Thoracic aorta (tissue), 2 donors: Measurements from ENCODE around the gene RSPH1. TPM values are rescaled to one million over a fixed set of nuclear protein-coding genes. Genes with fewer than 3 reads are reported as not detected.

ENCODE experiments used
- ATAC-seq: fragments of 150-250 bp; one replicate; pipeline ENCODE4 v1.8.0; 2017; ENCODE audit warnings: low read depth; ENCODE audit not compliant: insufficient number of reproducible peaks, low FRiP score
- DNase-seq: peaks from one replicate; pipeline ENCODE4 v3.0.0-alpha.2; 2020; ENCODE audit warnings: low spot score
- H3K27ac ChIP-seq, 2 donors: fragments of 200-600 bp; sonication (generic); 1 replicate in 1 of 2; 2 replicates in 1 of 2; pipeline ENCODE4 v1.5.1; 2016; ENCODE audit warnings: mild to moderate bottlenecking in 2 of 2, moderate library complexity in 2 of 2
- H3K27me3 ChIP-seq: fragments of 200-600 bp; sonication (generic); replicated peaks from 2 replicates; pipeline ENCODE4 v1.6.0; 2016; ENCODE audit warnings: mild to moderate bottlenecking; ENCODE audit not compliant: insufficient read depth
- H3K36me3 ChIP-seq: fragments of 200-600 bp; sonication (generic); one replicate; pipeline ENCODE4 v1.5.1; 2016
- H3K4me1 ChIP-seq, 2 donors: fragments of 200-600 bp; sonication (generic); 1 replicate in 1 of 2; 2 replicates in 1 of 2; pipeline versions ENCODE4 v1.5.1 to v1.6.0; 2016; ENCODE audit warnings: low read depth in 2 of 2, mild to moderate bottlenecking in 1 of 2; ENCODE audit not compliant: control insufficient read depth in 1 of 2
- H3K4me3 ChIP-seq: fragments of 200-600 bp; sonication (generic); 2 replicates; pipeline ENCODE4 v1.5.1; 2016; ENCODE audit warnings: mild to moderate bottlenecking
- H3K9me3 ChIP-seq: fragments of 200-600 bp; sonication (generic); 2 replicates; pipeline ENCODE4 v1.5.1; 2016
- total RNA-seq, 2 donors: library from RNA; depleted of rRNA; stranded (reverse); fragments of >200 nt; gene quantifications; one replicate each; pipeline versions ENCODE4 v1.1.0 to v1.2.3, GENCODE V29; 2016
- TF ChIP-seq, protein P1 (sequence below): fragments of 200-600 bp; sonication (generic); IDR thresholded peaks from one replicate; pipeline ENCODE4 v1.5.1; 2019; ENCODE audit warnings: antibody characterized with exemption

RSPH1 gene
- total RNA-seq, 2 donors from 2014 or later, result 0.27 TPM; not detected in 1

DNA sequence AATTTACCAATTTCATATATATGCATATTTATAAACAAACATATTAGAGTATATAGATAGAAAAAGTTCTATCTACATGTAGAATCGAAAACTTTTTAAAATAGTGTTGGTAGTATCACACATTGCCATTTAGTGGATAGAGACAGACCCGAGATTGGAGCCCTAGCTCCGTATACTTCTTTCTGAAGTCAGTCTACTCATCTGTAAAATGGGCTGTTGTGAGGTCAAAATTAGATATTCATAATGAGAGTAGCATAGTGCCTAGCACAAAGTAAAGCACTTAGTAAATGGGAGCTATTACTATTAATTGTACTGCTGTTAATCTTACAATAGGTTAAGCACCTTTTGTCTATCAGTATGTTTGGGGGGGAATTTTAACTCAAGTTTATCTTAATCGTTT lies 4.2 kb upstream of the RSPH1 start:
- TF ChIP-seq, protein P1, sequence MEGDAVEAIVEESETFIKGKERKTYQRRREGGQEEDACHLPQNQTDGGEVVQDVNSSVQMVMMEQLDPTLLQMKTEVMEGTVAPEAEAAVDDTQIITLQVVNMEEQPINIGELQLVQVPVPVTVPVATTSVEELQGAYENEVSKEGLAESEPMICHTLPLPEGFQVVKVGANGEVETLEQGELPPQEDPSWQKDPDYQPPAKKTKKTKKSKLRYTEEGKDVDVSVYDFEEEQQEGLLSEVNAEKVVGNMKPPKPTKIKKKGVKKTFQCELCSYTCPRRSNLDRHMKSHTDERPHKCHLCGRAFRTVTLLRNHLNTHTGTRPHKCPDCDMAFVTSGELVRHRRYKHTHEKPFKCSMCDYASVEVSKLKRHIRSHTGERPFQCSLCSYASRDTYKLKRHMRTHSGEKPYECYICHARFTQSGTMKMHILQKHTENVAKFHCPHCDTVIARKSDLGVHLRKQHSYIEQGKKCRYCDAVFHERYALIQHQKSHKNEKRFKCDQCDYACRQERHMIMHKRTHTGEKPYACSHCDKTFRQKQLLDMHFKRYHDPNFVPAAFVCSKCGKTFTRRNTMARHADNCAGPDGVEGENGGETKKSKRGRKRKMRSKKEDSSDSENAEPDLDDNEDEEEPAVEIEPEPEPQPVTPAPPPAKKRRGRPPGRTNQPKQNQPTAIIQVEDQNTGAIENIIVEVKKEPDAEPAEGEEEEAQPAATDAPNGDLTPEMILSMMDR, result no peak
- no peaks in the 10 kb centered on the region for H3K27me3 ChIP-seq
- no peaks in the 10 kb centered on the region for H3K36me3 ChIP-seq
- ATAC-seq (no peak), DNase-seq (no peak)
- peaks cover 0 to 12% of the 10 kb centered on the region in 2 donors for H3K4me1 ChIP-seq
- no peak overlapping the region for H3K27ac ChIP-seq
- H3K4me3 ChIP-seq, result no peak overlapping the region
- no peaks in the 10 kb centered on the region for H3K9me3 ChIP-seq

DNA sequence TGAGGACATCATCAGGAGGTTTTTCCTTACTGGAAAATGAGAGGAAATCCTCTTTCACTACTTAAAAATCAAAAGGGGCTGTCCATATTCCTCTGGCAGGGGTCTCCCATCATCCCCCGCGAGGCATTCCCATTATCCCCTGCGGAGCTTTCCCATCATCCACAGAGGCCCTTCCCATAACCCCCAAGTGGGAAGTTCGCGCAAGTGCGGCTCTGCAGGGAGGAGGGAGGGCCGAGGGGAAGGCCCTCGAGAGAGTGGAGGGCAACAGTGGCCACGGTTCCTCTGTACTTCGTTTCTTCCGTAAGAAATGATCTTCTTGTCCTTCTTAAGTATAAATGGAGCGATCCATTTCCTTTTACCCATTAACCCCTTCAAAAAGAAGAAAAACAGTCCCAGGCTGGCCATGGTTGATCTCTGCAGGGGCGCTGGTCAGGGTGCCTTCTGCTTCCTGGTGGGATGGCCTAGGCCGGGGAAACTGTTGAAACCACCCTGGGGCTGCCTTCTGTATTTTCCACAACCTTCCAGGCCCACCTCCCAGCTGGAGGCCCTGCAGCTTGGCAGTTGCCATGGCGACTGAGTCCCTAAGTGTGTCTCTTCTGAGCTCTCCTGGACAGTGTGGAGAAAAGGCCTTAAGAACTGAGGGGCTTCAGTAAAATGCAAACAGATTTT lies 3.6 kb upstream of the RSPH1 start:
- Histone ChIP-seq H3K36me3 (no peaks in the 10 kb centered on the region), H3K27ac (no peak overlapping the region), H3K9me3 (no peaks in the 10 kb centered on the region), H3K27me3 (no peaks in the 10 kb centered on the region), H3K4me1 (peaks cover 0 to 12% of the 10 kb centered on the region in 2 donors), H3K4me3 (no peak overlapping the region)
- DNase-seq, result no peak
- TF ChIP-seq, protein P1, result no peak
- no peak for ATAC-seq

DNA sequence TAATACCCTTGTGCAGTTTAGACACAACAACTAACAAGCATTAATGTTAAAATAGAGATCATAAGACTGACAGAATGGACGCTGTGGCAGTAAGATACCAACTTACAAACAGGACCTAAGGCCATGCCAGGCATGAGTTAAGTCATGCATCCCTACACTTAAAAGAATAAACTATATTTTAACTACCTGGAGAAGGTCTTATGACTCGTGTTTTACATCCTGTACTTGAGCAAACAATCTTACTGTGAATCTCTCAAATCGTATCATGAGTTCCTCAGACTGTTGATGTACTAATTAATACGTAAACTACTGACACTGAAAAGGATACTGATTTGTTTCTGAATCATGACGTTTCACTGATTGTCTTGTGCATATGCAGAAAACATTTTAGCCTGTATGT lies 2.0 kb upstream of the RSPH1 start:
- no peaks in the 10 kb centered on the region for H3K36me3 ChIP-seq
- H3K9me3 ChIP-seq, result no peaks in the 10 kb centered on the region
- peaks cover 0 to 12% of the 10 kb centered on the region in 2 donors for H3K4me1 ChIP-seq
- ATAC-seq (no peak), DNase-seq (no peak)
- no peak overlapping the region for H3K27ac ChIP-seq
- TF ChIP-seq, protein P1, result no peak
- no peaks in the 10 kb centered on the region for H3K27me3 ChIP-seq
- H3K4me3 ChIP-seq, result no peak overlapping the region

DNA sequence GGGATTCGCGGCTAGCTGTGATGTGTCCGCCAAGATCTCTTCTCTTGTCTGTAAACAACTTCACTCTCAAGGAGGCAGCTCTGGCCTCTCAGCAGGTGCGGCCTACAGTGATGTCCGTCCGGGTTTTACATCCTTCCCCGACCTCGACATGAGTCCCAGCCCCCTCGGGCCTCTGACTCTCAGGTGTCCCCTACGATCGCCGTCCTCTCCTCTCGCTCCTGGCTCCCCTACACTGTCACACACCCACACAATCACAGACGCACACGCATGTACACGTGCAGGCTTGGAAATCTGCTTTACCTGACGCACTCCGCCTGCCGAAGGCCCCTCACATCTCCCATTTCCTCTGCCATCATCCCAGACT lies 797 bp upstream of the RSPH1 start:
- peaks cover 0 to 12% of the 10 kb centered on the region in 2 donors for H3K4me1 ChIP-seq
- peak overlapping the region; percentile 50 to 75 for H3K27ac ChIP-seq
- DNase-seq (no peak), ATAC-seq (no peak)
- no peaks in the 10 kb centered on the region for H3K9me3 ChIP-seq
- H3K36me3 ChIP-seq, result no peaks in the 10 kb centered on the region
- H3K4me3 ChIP-seq, result peak overlapping the region; percentile 83
- H3K27me3 ChIP-seq, result no peaks in the 10 kb centered on the region
- TF ChIP-seq, protein P1, result no peak

DNA sequence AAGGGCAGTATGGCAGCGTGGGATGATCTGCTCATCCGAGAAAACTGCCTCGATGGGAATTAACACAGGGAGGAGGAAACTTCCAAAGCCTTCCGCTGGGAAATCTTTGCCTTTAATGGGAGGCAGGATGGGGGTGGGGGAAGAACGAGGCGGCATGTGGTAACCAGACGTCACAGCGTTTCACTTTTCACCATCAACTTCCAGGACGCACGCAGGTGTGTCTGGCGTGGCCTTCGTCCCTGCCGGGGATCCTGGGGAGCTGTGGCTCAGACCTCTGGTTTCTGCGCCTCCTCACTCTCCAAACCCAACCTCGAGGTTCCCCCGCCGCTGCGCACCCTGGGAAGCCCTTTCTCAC lies 282 bp downstream of the RSPH1 start:
- H3K27me3 ChIP-seq, result no peaks in the 10 kb centered on the region
- H3K27ac ChIP-seq, result no peak overlapping the region
- DNase-seq (no peak), ATAC-seq (no peak)
- H3K9me3 ChIP-seq, result no peaks in the 10 kb centered on the region
- H3K36me3 ChIP-seq, result no peaks in the 10 kb centered on the region
- TF ChIP-seq, protein P1, result peak; percentile 27
- peaks cover 0 to 12% of the 10 kb centered on the region in 2 donors for H3K4me1 ChIP-seq
- peak overlapping the region; percentile 83 for H3K4me3 ChIP-seq
